Activated T-helper 17 cell treated with anti-CD3 and anti-CD28 coated beads, Interleukin-2, amount 50 U/mL, for 72 hours (primary cell): ENCODE measurements around the gene WDR6. TPM values are rescaled to one million over a fixed set of nuclear protein-coding genes. Genes with fewer than 3 reads are reported as not detected.

Source experiments
- total RNA-seq, 2 donors: library from RNA; stranded (reverse); gene quantifications; one replicate each; pipeline ENCODE4 v1.2.3, GENCODE V29; 2022

WDR6 gene
- total RNA-seq, 2 donors from 2014 or later: 154 to 208 TPM

Other genes with a start within 250 kb of the WDR6 start
- gene PRKAR2A, start 159.5 kb upstream of the WDR6 start, total RNA-seq: 10 to 100 TPM; 23.1 to 44.5 TPM
- gene SLC25A20, start 108.5 kb upstream of the WDR6 start, total RNA-seq: 10 to 100 TPM; 13.4 to 33.7 TPM
- 100 to 1,000 TPM; 107 to 158 TPM for gene ARIH2, start 88.5 kb upstream of the WDR6 start, total RNA-seq
- 10 to 100 TPM; 32.2 to 44.9 TPM for gene P4HTM, start 17.1 kb upstream of the WDR6 start, total RNA-seq
- gene DALRD3, start 11.2 kb downstream of the WDR6 start, total RNA-seq: 10 to 100 TPM; 20.9 to 21.2 TPM
- 10 to 100 TPM; 40.6 to 56.7 TPM for gene NDUFAF3, start 14.7 kb downstream of the WDR6 start, total RNA-seq
- 100 to 1,000 TPM; 460 to 479 TPM for gene IMPDH2, start 22.0 kb downstream of the WDR6 start, total RNA-seq
- gene QRICH1, start 86.7 kb downstream of the WDR6 start, total RNA-seq: 100 to 1,000 TPM; 122 to 151 TPM
- 100 to 1,000 TPM; 284 to 292 TPM for gene QARS1, start 97.4 kb downstream of the WDR6 start, total RNA-seq
- gene USP19, start 113.4 kb downstream of the WDR6 start, total RNA-seq: 10 to 100 TPM; 33.4 to 36.0 TPM
- under 1 TPM in 1 of 2 donors, not detected in 1; 0.79 TPM for gene LAMB2, start 125.7 kb downstream of the WDR6 start, total RNA-seq
- gene CCDC71, start 158.9 kb downstream of the WDR6 start, total RNA-seq: 10 to 100 TPM; 15.6 to 17.0 TPM
- 1 to 10 TPM; 1.0 to 3.7 TPM for gene KLHDC8B, start 164.2 kb downstream of the WDR6 start, total RNA-seq